ENCODE results near the gene FBRS. TPM values are rescaled to one million over a fixed set of nuclear protein-coding genes. Genes with fewer than 3 reads are reported as not detected.

FBRS gene
- total RNA-seq, 2 experiments from 2014 or later = 83.8 to 84.8 TPM

- H3K27me3 Mint-ChIP-seq (ENCODE audit: low read depth) = no peaks in the 10 kb centered on the region
- CTCF ChIA-PET = interaction anchor here (1.5 kb wide), 1 partner anchor 10 kb away, joined by 5 read pairs; no protein-coding TSS in a partner anchor
- H3K36me3 Mint-ChIP-seq (ENCODE audit: low read depth) = peaks cover 7% of the 10 kb centered on the region
- intact Hi-C loops (cut with micrococcal nuclease) = no loop called here
- H3K4me1 Mint-ChIP-seq (ENCODE audit: low read depth) = peaks cover 11% of the 10 kb centered on the region
- H3K27ac Mint-ChIP-seq = no peak overlapping the region
- H3K9me3 Mint-ChIP-seq = no peaks in the 10 kb centered on the region
- DNase-seq = no peak
- H3K4me3 Mint-ChIP-seq = no peak overlapping the region
These were observed 11.0 kb upstream of the FBRS start for GRCh38 chr16:30647274-30647571.

GRCh38 chr16:30649725-30650368 is 8.4 kb upstream of the FBRS start:
- H3K27ac Mint-ChIP-seq = peak overlapping the region; percentile 91
- H3K36me3 Mint-ChIP-seq (ENCODE audit: low read depth) = peaks cover 15% of the 10 kb centered on the region
- intact Hi-C loops (cut with micrococcal nuclease) = loop anchor here (1.0 to 2.0 kb wide), 11 partner anchors 8 to 531 kb away; partner anchors contain the start of genes FBRS, FUS, PHKG2 and TBC1D10B
- H3K27me3 Mint-ChIP-seq (ENCODE audit: low read depth) = no peaks in the 10 kb centered on the region
- DNase-seq = peak; percentile 32
- peaks cover 22% of the 10 kb centered on the region for H3K4me1 Mint-ChIP-seq (ENCODE audit: low read depth)
- H3K9me3 Mint-ChIP-seq = no peaks in the 10 kb centered on the region
- H3K4me3 Mint-ChIP-seq = peak overlapping the region; percentile 84
- CTCF ChIA-PET = interaction anchor here (0.5 to 2.8 kb wide), 11 partner anchors 8 to 192 kb away, joined by 3 to 18 read pairs (median 3); no protein-coding TSS in a partner anchor

GRCh38 chr16:30650369-30651123 is 7.7 kb upstream of the FBRS start, which contains the start of gene PRR14:
Gene PRR14 (plus strand): TSS chr16:30650960. CDS start chr16:30651646, 686 bp downstream.
- peak; percentile 100 for DNase-seq
- peaks cover 22% of the 10 kb centered on the region for H3K4me1 Mint-ChIP-seq (ENCODE audit: low read depth)
- intact Hi-C loops (cut with micrococcal nuclease) = loop anchor here (1.0 to 2.0 kb wide), 12 partner anchors 8 to 530 kb away; partner anchors contain the start of genes FBRS, FUS, PHKG2 and TBC1D10B
- peak within 1 kb of the TSS; percentile 91 for H3K27ac Mint-ChIP-seq
- CTCF ChIA-PET = interaction anchor here (0.5 to 2.8 kb wide), 14 partner anchors 9 to 193 kb away, joined by 3 to 18 read pairs (median 3); no protein-coding TSS in a partner anchor
- H3K9me3 Mint-ChIP-seq = no peaks in the 10 kb centered on the region
- no peaks in the 10 kb centered on the region for H3K27me3 Mint-ChIP-seq (ENCODE audit: low read depth)
- peaks cover 20% of the 10 kb centered on the region for H3K36me3 Mint-ChIP-seq (ENCODE audit: low read depth)
- H3K4me3 Mint-ChIP-seq = peak within 1 kb of the TSS; percentile 85

GRCh38 chr16:30651124-30652004 is 6.9 kb upstream of the FBRS start:
- Mint-ChIP-seq H3K27ac (peak overlapping the region; percentile 91), H3K9me3 (no peaks in the 10 kb centered on the region), H3K4me3 (peak overlapping the region; percentile 85), H3K27me3 (ENCODE audit: low read depth) (no peaks in the 10 kb centered on the region), H3K36me3 (ENCODE audit: low read depth) (peaks cover 28% of the 10 kb centered on the region), H3K4me1 (ENCODE audit: low read depth) (peaks cover 26% of the 10 kb centered on the region)
- peak; percentile 84 for DNase-seq
- intact Hi-C loops (cut with micrococcal nuclease) = loop anchor here (1.0 to 2.0 kb wide), 4 partner anchors 43 to 529 kb away; partner anchors contain the start of genes FUS and ZNF785
- CTCF ChIA-PET = interaction anchor here (0.6 to 3.2 kb wide), 12 partner anchors 9 to 194 kb away, joined by 3 to 18 read pairs (median 4); no protein-coding TSS in a partner anchor

- H3K36me3 Mint-ChIP-seq (ENCODE audit: low read depth) = peaks cover 28% of the 10 kb centered on the region
- H3K27me3 Mint-ChIP-seq (ENCODE audit: low read depth) = no peaks in the 10 kb centered on the region
- peak overlapping the region; percentile 85 for H3K4me3 Mint-ChIP-seq
- CTCF ChIA-PET = interaction anchor here (0.6 to 3.2 kb wide), 4 partner anchors 8 to 125 kb away, joined by 3 to 18 read pairs (median 10); no protein-coding TSS in a partner anchor
- DNase-seq = no peak
- peak overlapping the region; percentile 84 for H3K27ac Mint-ChIP-seq
- intact Hi-C loops (cut with micrococcal nuclease) = no loop called here
- H3K4me1 Mint-ChIP-seq (ENCODE audit: low read depth) = peaks cover 32% of the 10 kb centered on the region
- no peaks in the 10 kb centered on the region for H3K9me3 Mint-ChIP-seq
These were observed 6.3 kb upstream of the FBRS start for GRCh38 chr16:30652005-30652296.

- Mint-ChIP-seq H3K4me3 (peak overlapping the region; percentile 85), H3K27me3 (ENCODE audit: low read depth) (no peaks in the 10 kb centered on the region), H3K4me1 (ENCODE audit: low read depth) (peaks cover 39% of the 10 kb centered on the region), H3K27ac (peak overlapping the region; percentile 84), H3K9me3 (no peaks in the 10 kb centered on the region), H3K36me3 (ENCODE audit: low read depth) (peaks cover 30% of the 10 kb centered on the region)
- DNase-seq = no peak
- intact Hi-C loops (cut with micrococcal nuclease) = no loop called here
- CTCF ChIA-PET = interaction anchor here (0.6 to 3.2 kb wide), 3 partner anchors 41 to 126 kb away, joined by 3 to 17 read pairs (median 3); no protein-coding TSS in a partner anchor
These were observed 5.5 kb upstream of the FBRS start for GRCh38 chr16:30652718-30653117.

- no peak overlapping the region for H3K4me3 Mint-ChIP-seq
- H3K27ac Mint-ChIP-seq = no peak overlapping the region
These were observed 3.4 kb upstream of the FBRS start for GRCh38 chr16:30654856-30655255.

GRCh38 chr16:30655815-30656347 is 2.4 kb upstream of the FBRS start:
- no peak for DNase-seq
- intact Hi-C loops (cut with micrococcal nuclease) = loop anchor here (5.0 kb wide), 1 partner anchor 849 kb away; the partner anchor contains the start of gene MAZ
- Mint-ChIP-seq H3K27me3 (ENCODE audit: low read depth) (no peaks in the 10 kb centered on the region), H3K9me3 (no peaks in the 10 kb centered on the region), H3K27ac (peak overlapping the region; percentile 69), H3K4me1 (ENCODE audit: low read depth) (peaks cover 37% of the 10 kb centered on the region), H3K36me3 (ENCODE audit: low read depth) (peaks cover 36% of the 10 kb centered on the region), H3K4me3 (no peak overlapping the region)
- CTCF ChIA-PET = interaction anchor here (1.1 kb wide), 1 partner anchor 37 kb away, joined by 3 read pairs; no protein-coding TSS in a partner anchor

More at GRCh38 chr16:30654856-30655255, 3.4 kb upstream of the FBRS start:
- CTCF ChIA-PET = interaction anchor here (1.1 to 3.2 kb wide), 2 partner anchors 38 to 39 kb away, joined by 3 to 17 read pairs; no protein-coding TSS in a partner anchor
- H3K27me3 Mint-ChIP-seq (ENCODE audit: low read depth) = no peaks in the 10 kb centered on the region
- H3K9me3 Mint-ChIP-seq = no peaks in the 10 kb centered on the region
- DNase-seq = no peak
- peaks cover 30% of the 10 kb centered on the region for H3K36me3 Mint-ChIP-seq (ENCODE audit: low read depth)
- H3K4me1 Mint-ChIP-seq (ENCODE audit: low read depth) = peaks cover 38% of the 10 kb centered on the region
- intact Hi-C loops (cut with micrococcal nuclease) = loop anchor here (5.0 kb wide), 1 partner anchor 848 kb away; the partner anchor contains the start of gene MAZ

GRCh38 chr16:30656388-30656787 is 1.8 kb upstream of the FBRS start:
- Mint-ChIP-seq H3K4me1 (ENCODE audit: low read depth) (peaks cover 41% of the 10 kb centered on the region), H3K27me3 (ENCODE audit: low read depth) (no peaks in the 10 kb centered on the region), H3K9me3 (no peaks in the 10 kb centered on the region), H3K36me3 (ENCODE audit: low read depth) (peaks cover 40% of the 10 kb centered on the region), H3K27ac (peak overlapping the region; percentile 26), H3K4me3 (no peak overlapping the region)
- CTCF ChIA-PET = interaction anchor here (1.2 kb wide), 1 partner anchor 247 kb away, joined by 4 read pairs; no protein-coding TSS in a partner anchor
- DNase-seq = no peak
- intact Hi-C loops (cut with micrococcal nuclease) = loop anchor here (5.0 kb wide), 1 partner anchor 849 kb away; the partner anchor contains the start of gene MAZ

GRCh38 chr16:30656974-30657865 is 1.0 kb upstream of the FBRS start:
- CTCF ChIA-PET = interaction anchor here (0.7 to 1.2 kb wide), 3 partner anchors 26 to 248 kb away, joined by 3 to 4 read pairs (median 3); no protein-coding TSS in a partner anchor
- Mint-ChIP-seq H3K27me3 (ENCODE audit: low read depth) (no peaks in the 10 kb centered on the region), H3K27ac (peak overlapping the region; percentile 87), H3K9me3 (no peaks in the 10 kb centered on the region), H3K36me3 (ENCODE audit: low read depth) (peaks cover 42% of the 10 kb centered on the region), H3K4me1 (ENCODE audit: low read depth) (peaks cover 43% of the 10 kb centered on the region), H3K4me3 (peak overlapping the region; percentile 99)
- intact Hi-C loops (cut with micrococcal nuclease) = loop anchor here (5.0 kb wide), 1 partner anchor 850 kb away; the partner anchor contains the start of gene MAZ
- no peak for DNase-seq

All from activated naive CD4-positive, alpha-beta T cell treated with anti-CD3 and anti-CD28 coated beads for 36 hours (primary cell).